AG09319 (cell line): ENCODE measurements around the gene TSN.
"Not testable (repeated sequence)": the region's sequence is repeated elsewhere in the genome, so short reads cannot be mapped to it uniquely, and the experiment has no call there.

Experiments used
- DNase-seq: peaks from one replicate; pipeline ENCODE4 v3.0.0-alpha.2; 2010; ENCODE audit warnings: low read depth; ENCODE audit errors: extremely low read depth
- CTCF ChIP-seq: IDR thresholded peaks from 2 replicates; pipeline ENCODE4 v1.5.1; 2011; ENCODE audit warnings: low read depth, mild to moderate bottlenecking, inconsistent platforms, low read length, moderate library complexity

The TSN gene

GRCh38 chr2:121731366-121731765 is 24.1 kb upstream of the TSN start:
- TF ChIP-seq CTCF = no peak
- no peak for DNase-seq

DNA sequence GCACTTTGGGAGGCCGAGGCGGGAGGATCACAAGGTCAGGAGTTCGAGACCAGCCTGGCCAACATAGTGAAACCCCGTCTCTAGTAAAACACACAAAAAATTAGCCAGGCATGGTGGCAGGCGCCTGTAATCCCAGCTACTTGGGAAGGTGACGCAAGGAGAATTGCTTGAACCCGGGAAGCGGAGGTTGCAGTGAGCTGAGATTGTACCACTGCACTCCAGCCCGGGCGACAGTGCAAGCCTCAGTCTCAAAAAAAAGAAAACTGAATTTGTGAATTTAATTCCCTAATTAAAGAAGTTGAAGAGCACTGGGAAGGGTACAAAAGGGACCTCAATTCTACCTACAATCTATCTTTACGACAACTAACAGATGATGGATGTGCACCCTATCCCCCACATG is 20.9 kb upstream of the TSN start:
- DNase-seq = not testable (repeated sequence)

GRCh38 chr2:121735518-121736074 is 19.9 kb upstream of the TSN start:
- no peak for DNase-seq
- no peak; the same call in none of the 2 replicates for TF ChIP-seq CTCF

- no peak for DNase-seq
Measured at GRCh38 chr2:121736140-121736461, 19.4 kb upstream of the TSN start.

DNA sequence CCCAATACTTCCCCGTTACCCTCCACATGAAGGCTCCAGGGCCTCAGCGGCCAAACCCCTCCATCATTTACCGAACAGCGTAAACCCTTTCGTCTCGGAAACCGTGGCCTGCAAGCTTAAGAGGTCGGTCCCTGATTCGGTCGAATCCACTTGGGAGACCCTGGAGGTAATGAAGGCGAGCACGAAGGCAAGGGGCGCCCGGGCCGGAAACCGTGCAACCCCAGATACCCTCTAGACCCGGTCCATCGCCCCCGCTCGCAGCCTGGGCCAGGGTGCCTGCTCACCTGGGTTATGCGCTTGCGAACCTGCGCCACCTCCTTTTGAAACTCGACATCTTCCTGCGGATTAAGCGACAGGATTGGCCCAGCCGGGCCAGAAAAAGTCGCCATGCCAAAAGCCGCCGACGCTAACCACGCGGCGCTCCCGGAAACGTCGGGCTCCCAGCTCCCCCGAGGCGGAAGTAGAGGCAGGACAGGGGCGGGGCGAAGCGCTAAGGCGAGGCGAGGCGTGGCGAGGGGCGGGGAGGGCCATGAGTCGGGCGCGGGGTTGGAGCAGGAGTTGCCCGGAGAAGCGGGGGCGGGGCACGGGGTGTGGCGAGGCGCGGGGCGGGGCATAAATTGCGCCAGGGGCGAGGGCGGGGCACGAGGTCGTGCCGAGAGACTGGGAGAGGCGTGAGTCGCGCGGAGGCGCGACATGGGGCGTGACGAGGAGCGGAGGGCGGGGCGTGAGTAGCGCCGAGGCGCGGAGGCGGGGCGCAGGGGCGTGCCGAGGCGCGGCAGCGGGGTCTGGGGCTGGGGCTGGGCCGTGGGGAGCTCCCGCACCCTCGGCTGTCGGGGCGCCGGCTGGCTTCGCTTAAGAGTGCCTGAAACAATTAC is 18.8 kb upstream of the TSN start, which contains the start of gene NIFK:
NIFK (minus strand) TSS at position 414 of the 875 bp plus-strand sequence; CDS start at position 389, 25 bp downstream.
- TF ChIP-seq CTCF = no peak
- DNase-seq = peak; percentile 96

More at GRCh38 chr2:121736140-121736461, 19.4 kb upstream of the TSN start:
- TF ChIP-seq CTCF = no peak

DNA sequence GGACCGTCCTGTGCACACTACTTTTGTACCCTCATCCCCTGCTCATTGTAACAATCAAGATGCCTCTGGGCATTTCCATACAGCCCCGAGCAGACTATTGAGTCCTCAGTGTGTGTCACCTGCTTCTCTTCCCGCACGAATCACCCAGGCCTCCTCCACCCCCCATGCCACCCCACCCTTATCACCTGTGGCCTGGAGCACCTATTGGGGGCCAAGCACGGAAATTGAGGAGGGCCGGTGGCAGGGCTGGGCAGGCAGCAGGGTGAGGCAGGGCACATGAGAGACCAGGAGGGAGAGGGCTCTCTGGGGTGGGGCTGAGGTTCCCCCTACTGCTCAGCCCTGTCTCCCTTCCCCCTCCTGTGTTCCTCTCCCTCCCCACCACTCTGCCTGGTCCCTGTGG is 14.5 kb upstream of the TSN start:
- DNase-seq = no peak
- no peak for TF ChIP-seq CTCF

- no peak for DNase-seq
- no peak for TF ChIP-seq CTCF
Measured at GRCh38 chr2:121741450-121741849, 14.0 kb upstream of the TSN start.

DNA sequence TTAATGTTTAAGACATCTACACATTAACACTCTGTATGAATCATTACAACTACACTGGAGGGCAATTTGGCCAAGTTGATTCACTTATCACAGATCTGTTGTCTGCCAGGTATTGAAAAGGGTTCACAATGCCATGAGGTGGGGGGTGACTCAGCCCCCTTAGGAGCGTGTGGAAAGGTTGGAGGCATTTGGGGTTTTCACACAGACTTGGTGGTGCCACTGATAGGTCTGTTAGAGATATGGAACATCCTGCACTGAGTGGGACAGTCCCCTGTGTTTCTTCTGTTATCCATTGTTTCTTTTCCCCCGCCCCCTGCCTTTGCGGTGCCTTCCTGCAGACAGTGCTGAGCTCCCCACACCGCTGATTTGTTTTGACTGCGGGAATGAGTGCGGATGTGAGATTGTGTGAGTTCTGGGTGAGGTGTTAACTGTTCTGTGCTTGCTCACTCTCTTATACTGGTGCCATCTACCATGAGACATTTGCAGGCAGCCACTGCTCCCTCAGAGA is 9.3 kb upstream of the TSN start:
- no peak for TF ChIP-seq CTCF
- no peak for DNase-seq
